GM19455 (cell line): Measurements from ENCODE around the gene CCL19.
"Not testable (repeated sequence)": the region's sequence is repeated elsewhere in the genome, so short reads cannot be mapped to it uniquely, and the experiment has no call there.

ENCODE experiments used
- ATAC-seq: cut with Tn5 transposase; IDR thresholded peaks from one replicate; pipeline ENCODE4 v1.9.1; 2021; ENCODE audit not compliant: unreplicated experiment

Gene CCL19

DNA sequence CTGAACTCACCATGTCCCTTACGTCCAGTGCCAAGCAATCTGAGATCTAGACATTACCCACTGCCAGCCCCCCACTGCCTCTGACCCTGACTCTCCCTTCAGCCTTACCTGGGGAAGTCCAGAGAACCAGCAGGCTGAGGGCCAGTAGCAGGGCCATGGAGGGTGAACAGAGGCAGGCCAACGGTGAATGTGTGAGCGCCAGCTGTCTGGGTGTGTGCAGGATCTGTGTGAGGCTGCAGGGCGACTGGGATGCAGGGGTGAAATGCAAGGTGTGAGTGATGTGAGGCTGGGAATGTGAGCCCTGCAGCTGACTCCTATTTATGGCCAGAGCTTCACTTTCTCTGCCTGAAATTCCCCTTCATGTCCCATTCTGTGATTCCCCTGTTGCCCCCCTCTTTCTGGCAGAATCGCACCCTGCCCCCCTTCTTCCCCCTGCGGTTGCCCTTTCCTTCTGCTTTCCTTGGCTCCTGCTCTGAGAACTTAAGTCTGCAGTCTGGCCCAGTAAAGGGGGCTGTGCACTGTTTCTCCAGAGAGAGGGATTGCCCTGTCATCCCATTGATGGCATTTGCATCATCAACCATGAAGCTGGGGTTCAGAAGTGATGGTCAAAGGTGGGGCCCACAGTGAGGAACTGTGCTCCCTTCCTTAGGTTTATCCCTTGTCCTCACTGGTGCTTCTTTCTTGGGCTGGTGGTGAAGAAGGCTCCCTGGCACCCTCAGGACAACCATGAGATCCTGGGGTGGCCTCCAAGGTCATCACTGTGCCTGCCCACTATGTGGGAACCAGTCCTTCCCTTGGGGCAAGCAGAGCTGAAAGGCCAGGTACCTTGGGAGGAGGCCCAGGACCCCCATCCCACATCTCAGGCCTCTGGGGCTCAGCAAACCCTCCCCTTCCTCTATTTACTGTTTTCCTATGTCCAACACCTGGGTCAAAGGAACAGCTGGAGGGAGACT is at the start of gene CCL19:
Gene CCL19, minus strand, starts transcription at position 294 of the 953 bp plus-strand sequence. Its CDS starts 137 bp downstream, at position 157.
- ATAC-seq, result no peak

DNA sequence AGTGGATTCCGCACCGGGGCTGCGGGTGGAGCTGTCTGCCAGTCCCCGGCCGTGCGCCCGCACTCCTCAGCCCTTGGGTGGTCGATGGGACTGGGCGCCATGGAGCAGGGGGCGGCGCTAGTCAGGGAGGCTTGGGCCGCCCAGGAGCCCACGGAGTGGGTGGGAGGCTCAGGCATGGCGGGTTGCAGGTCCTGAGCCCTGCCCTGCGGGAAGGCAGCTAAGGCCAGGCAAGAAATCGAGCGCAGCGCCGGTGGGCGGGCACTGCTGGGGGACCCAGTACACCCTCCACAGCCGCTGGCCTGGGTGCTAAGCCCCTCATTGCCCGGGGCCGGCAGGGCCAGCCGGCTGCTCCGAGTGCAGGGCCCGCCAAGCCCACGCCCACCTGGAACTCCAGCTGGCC is 49.1 kb upstream of the CCL19 start:
- ATAC-seq, result not testable (repeated sequence)

DNA sequence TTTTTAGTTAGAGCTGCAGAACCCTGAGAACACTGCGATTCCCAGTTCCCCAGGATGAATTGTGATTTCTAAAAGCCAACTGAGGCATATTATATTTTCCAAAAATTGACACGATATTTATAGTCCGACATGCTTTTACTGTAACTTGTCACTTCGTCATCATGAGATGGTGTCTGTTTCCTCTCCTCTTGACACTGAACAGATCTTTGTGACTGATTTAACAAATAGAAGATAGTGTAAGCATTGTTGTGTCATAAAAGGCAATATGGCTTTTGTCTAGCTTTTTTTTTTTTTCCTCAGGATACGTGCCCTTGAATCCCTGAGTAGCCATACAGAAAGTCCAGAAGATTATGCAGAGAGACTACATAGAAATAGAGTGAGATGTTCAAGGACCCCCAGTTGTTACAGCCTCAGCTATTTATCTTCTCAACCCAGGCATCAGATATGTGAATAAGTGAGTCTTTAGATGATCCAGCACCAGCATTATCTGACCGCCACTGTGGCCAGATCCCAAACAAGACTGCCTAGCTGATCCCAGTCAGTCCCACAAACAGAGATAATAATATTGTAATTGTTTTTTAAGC is 46.7 kb upstream of the CCL19 start:
- no peak for ATAC-seq

- no peak for ATAC-seq
Observed at GRCh38 chr9:34734720-34735119, 43.6 kb upstream of the CCL19 start.

GRCh38 chr9:34732886-34733285 is 41.8 kb upstream of the CCL19 start:
- ATAC-seq, result no peak

DNA sequence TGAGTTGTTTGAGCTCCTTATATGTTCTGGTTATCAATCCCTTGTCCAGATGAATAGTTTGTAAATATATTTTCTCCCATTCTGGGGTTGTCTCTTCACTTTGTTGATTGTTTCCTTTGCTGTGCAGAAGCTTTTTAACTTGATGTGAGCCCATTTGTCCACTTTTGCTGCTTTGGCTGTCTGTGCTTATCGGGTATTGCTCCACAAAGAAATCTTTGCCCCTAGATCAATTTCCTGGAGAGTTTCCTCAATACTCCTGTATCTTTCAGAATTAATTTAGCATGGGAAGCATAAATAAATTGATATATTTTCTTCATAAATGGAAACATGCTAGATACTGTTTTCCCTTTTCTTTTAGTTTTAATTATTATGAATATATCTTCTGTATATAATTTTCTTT is 41.4 kb upstream of the CCL19 start:
- ATAC-seq, result no peak

GRCh38 chr9:34723141-34723540 is 32.1 kb upstream of the CCL19 start:
- no peak for ATAC-seq

- ATAC-seq, result not testable (repeated sequence)
Observed at GRCh38 chr9:34719769-34720025, 28.6 kb upstream of the CCL19 start.

GRCh38 chr9:34719021-34719768 is 28.1 kb upstream of the CCL19 start:
- ATAC-seq, result no peak

GRCh38 chr9:34717996-34718614 is 27.0 kb upstream of the CCL19 start:
- ATAC-seq, result no peak

DNA sequence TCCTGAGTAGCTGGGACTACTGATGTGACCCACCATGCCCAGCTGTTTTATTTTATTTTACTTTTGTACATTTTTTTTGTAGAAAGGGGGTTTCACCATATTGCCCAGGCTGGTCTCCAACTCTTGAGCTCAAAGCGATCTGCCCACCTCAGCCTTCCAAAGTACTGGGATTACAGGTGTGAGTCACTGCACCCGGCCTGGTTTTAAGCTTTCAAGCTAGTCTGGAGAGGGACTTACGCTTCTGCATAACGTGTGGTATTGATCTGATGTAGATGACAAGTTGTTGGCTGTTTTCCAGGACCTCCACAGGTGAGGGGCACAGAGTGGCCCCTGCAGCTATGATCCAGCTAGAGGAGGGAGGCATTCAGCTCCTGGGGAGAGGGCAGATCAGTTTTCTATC is 25.6 kb upstream of the CCL19 start:
- no peak for ATAC-seq

GRCh38 chr9:34715639-34716215 is 24.7 kb upstream of the CCL19 start:
- no peak for ATAC-seq

DNA sequence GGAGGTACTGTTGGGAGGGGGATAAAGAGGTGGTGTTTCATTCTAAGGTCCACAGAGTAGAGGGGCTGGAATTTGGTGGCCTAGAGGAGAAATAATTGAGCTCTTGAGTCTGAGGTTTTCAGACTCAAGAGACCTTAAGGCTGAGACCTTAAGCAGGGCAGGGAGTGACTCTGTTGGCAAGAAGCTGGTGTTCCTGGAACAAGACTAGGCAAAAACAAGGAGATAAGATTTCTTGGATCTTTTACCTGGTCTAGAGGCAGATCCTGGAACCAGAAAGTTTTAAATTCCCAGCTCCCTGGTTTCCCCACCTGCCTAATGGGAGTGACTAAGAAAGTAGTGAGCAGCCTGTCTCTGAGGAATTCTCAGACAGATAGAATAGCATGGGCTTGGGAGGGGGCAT is 22.9 kb upstream of the CCL19 start:
- ATAC-seq, result no peak

- no peak for ATAC-seq
Observed at GRCh38 chr9:34712140-34712539, 21.1 kb upstream of the CCL19 start.

GRCh38 chr9:34710023-34710422 is 18.9 kb upstream of the CCL19 start, which contains the start of gene CCL21:
CCL21 (minus strand) TSS chr9:34710136; CDS start chr9:34710066, 70 bp downstream.
- ATAC-seq, result no peak

DNA sequence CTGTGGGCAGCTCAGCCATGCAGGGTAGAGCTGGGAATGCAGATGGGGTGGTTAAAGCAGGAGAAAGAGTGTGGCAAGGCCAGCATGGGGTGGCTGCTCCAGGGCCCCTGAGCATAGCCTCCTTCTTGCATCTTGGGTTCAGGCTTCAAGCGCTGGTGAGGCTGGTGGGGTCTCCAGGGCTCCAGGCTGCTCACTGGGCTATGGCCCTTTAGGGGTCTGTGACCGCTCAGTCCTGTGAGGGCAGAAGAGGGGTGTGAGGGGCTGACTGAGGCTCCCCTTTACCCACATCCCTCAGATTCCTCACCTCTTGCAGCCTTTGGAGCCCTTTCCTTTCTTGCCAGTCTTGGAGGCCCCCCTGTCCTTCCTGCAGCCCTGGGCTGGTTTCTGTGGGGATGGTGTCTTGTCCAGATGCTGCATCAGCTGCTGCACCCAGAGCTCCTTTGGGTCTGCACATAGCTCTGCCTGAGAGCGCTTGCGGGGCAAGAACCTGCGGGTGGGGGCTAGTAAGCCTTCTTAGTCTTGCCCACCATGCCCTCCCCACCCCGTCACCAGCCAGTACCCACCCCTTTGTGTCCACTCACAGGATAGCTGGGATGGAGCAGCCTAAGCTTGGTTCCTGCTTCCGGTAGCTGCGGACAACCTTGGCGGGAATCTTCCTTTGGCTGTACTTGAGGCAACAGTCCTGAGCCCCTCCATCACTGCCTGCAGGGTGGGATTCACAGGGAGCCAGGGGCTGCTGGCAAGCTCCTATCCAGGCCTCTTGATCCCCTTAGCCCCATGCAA is 18.3 kb upstream of the CCL19 start:
- no peak for ATAC-seq

DNA sequence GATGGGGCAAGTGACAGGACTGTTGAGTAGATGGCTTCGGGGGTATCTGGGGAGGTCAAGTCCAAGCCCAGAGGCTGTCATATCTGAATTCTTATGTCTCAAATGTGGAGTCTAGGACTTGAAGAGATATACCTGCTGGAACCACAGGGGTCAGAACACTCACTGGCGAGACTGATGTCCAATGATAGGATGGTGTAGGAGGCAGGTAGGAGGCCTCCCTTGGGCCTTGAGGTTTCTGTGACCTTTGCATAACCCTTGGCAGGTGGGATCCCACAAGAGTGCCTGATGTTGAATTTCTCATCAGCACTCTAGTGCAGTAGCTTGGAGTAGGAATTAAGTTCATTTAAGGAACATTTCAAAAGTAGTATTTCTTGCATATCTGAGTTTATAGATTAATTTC is 16.1 kb upstream of the CCL19 start:
- no peak for ATAC-seq

- peak; percentile 6 for ATAC-seq
Observed at GRCh38 chr9:34701769-34702736, 11.0 kb upstream of the CCL19 start.
